DOHH2 (cell line): ENCODE results near the gene KAZALD1.

ENCODE experiments used
- CTCF ChIP-seq: fragments of 200-600 bp; sonication (generic); IDR thresholded peaks from one replicate; pipeline ENCODE4 v1.5.1; 2014; ENCODE audit warnings: antibody characterized with exemption, mild to moderate bottlenecking, low read depth, low read length; ENCODE audit not compliant: poor library complexity, severe bottlenecking
- EZH2phosphoT487 ChIP-seq: fragments of 200-600 bp; sonication (generic); IDR thresholded peaks from 2 replicates; pipeline ENCODE4 v1.6.1; 2017; ENCODE audit warnings: borderline replicate concordance, mild to moderate bottlenecking, antibody characterized with exemption, low read length, moderate library complexity, mixed read lengths

- TF ChIP-seq CTCF: no peak
- TF ChIP-seq EZH2phosphoT487: no peak
Measured at GRCh38 chr10:101042667-101043362, 19.0 kb upstream of the KAZALD1 start.
